SH-SY5Y (cell line): ENCODE data around the gene PSMD8.

Source experiments
- GATA2 ChIP-seq: IDR thresholded peaks from 2 replicates; pipeline ENCODE4 v1.6.1; 2011; ENCODE audit warnings: mild to moderate bottlenecking, low read depth, low read length
- GATA3 ChIP-seq: IDR thresholded peaks from 2 replicates; pipeline ENCODE4 v1.6.1; 2011; ENCODE audit warnings: low read depth, mild to moderate bottlenecking, low read length, moderate library complexity

GRCh38 chr19:38360351-38360750 lies 14.0 kb upstream of the PSMD8 start:
- TF ChIP-seq GATA3 (no peak), GATA2 (no peak)
